BE2C (cell line): ENCODE data around the gene NPC1L1.

ENCODE experiments used
- DNase-seq: peaks from one replicate; pipeline ENCODE4 v3.0.0-alpha.2; 2020
- H3K27me3 ChIP-seq: fragments of 250-450 bp; sonication (Bioruptor Pico); 2 replicates; pipeline ENCODE4 v1.5.1; 2020; ENCODE audit warnings: mild to moderate bottlenecking
- H3K36me3 ChIP-seq: fragments of 250-450 bp; sonication (Bioruptor Pico); 2 replicates; pipeline ENCODE4 v1.5.1; 2020; ENCODE audit warnings: mild to moderate bottlenecking
- H3K4me1 ChIP-seq: fragments of 250-450 bp; sonication (Bioruptor Pico); 2 replicates; pipeline ENCODE4 v1.5.1; 2020
- H3K4me3 ChIP-seq: 2 replicates; pipeline ENCODE4 v1.5.1; 2011; ENCODE audit warnings: low read depth, low read length
- H3K9me3 ChIP-seq: fragments of 250-450 bp; sonication (Bioruptor Pico); 2 replicates; pipeline ENCODE4 v1.5.1; 2020
- CTCF ChIP-seq: IDR thresholded peaks from 2 replicates; pipeline ENCODE4 v1.5.1; 2012; ENCODE audit warnings: mild to moderate bottlenecking, low read depth, low read length

Gene NPC1L1

GRCh38 chr7:44498230-44498954, 42.7 kb downstream of the NPC1L1 start:
- Histone ChIP-seq H3K4me1 (no peaks in the 10 kb centered on the region), H3K36me3 (no peaks in the 10 kb centered on the region), H3K9me3 (no peaks in the 10 kb centered on the region), H3K27me3 (peaks cover 25% of the 10 kb centered on the region), H3K4me3 (no peak overlapping the region)
- no peak for TF ChIP-seq CTCF
- DNase-seq, result no peak

GRCh38 chr7:44497155-44498027, 43.7 kb downstream of the NPC1L1 start:
- Histone ChIP-seq H3K9me3 (no peaks in the 10 kb centered on the region), H3K27me3 (peaks cover 25% of the 10 kb centered on the region), H3K4me3 (no peak overlapping the region), H3K4me1 (no peaks in the 10 kb centered on the region), H3K36me3 (no peaks in the 10 kb centered on the region)
- DNase-seq, result no peak
- TF ChIP-seq CTCF, result no peak

GRCh38 chr7:44496385-44496784, 44.7 kb downstream of the NPC1L1 start:
- Histone ChIP-seq H3K4me1 (no peaks in the 10 kb centered on the region), H3K36me3 (no peaks in the 10 kb centered on the region), H3K9me3 (no peaks in the 10 kb centered on the region), H3K27me3 (peaks cover 20% of the 10 kb centered on the region), H3K4me3 (no peak overlapping the region)
- no peak for DNase-seq
- no peak for TF ChIP-seq CTCF

GRCh38 chr7:44494960-44495359, 46.2 kb downstream of the NPC1L1 start:
- Histone ChIP-seq H3K9me3 (no peaks in the 10 kb centered on the region), H3K4me1 (no peaks in the 10 kb centered on the region), H3K27me3 (peaks cover 20% of the 10 kb centered on the region), H3K36me3 (no peaks in the 10 kb centered on the region), H3K4me3 (no peak overlapping the region)
- TF ChIP-seq CTCF, result no peak
- no peak for DNase-seq

GRCh38 chr7:44491229-44491628, 49.9 kb downstream of the NPC1L1 start:
- Histone ChIP-seq H3K27me3 (peaks cover 10% of the 10 kb centered on the region; the same call in 1 of the 2 replicates), H3K4me1 (no peaks in the 10 kb centered on the region), H3K9me3 (no peaks in the 10 kb centered on the region), H3K36me3 (peaks cover 6% of the 10 kb centered on the region; the same call in 1 of the 2 replicates), H3K4me3 (peak overlapping the region; percentile 79)
- TF ChIP-seq CTCF, result no peak
- no peak for DNase-seq
